ENCODE results near the gene SLC38A1.
"Not testable (repeated sequence)": the region's sequence is repeated elsewhere in the genome, so short reads cannot be mapped to it uniquely, and the experiment has no call there.

The SLC38A1 gene

GRCh38 chr12:46253544-46254162, 15.2 kb downstream of the SLC38A1 start:
- Histone ChIP-seq H3K9me3 (ENCODE audit: control insufficient read depth, low read length) (no peaks in the 10 kb centered on the region), H3K4me3 (ENCODE audit: insufficient read depth, low read depth, low read length, poor library complexity, severe bottlenecking) (no peak overlapping the region), H3K36me3 (ENCODE audit: control insufficient read depth, insufficient read depth, low read length) (peaks cover 19% of the 10 kb centered on the region), H3K27ac (ENCODE audit: insufficient read depth, low read length, poor library complexity, severe bottlenecking) (no peak overlapping the region), H3K4me1 (ENCODE audit: control insufficient read depth, insufficient read depth, low read length, poor library complexity, severe bottlenecking) (peaks cover 14% of the 10 kb centered on the region), H3K27me3 (replicated peaks; ENCODE audit: control insufficient read depth, insufficient read depth, low read length, poor library complexity, severe bottlenecking) (no peaks in the 10 kb centered on the region)
- no peak for DNase-seq

- not testable (repeated sequence) for H3K4me3 ChIP-seq (ENCODE audit: insufficient read depth, low read depth, low read length, poor library complexity, severe bottlenecking)
- H3K36me3 ChIP-seq (ENCODE audit: control insufficient read depth, insufficient read depth, low read length) = peaks cover 15% of the 10 kb centered on the region
Observed at GRCh38 chr12:46251994-46252393, 16.8 kb downstream of the SLC38A1 start.

GRCh38 chr12:46249960-46250359, 18.9 kb downstream of the SLC38A1 start:
- not testable (repeated sequence) for H3K27ac ChIP-seq (ENCODE audit: insufficient read depth, low read length, poor library complexity, severe bottlenecking); H3K4me3 ChIP-seq (ENCODE audit: insufficient read depth, low read depth, low read length, poor library complexity, severe bottlenecking); DNase-seq; H3K27me3 ChIP-seq (replicated peaks; ENCODE audit: control insufficient read depth, insufficient read depth, low read length, poor library complexity, severe bottlenecking); H3K9me3 ChIP-seq (ENCODE audit: control insufficient read depth, low read length)
- H3K36me3 ChIP-seq (ENCODE audit: control insufficient read depth, insufficient read depth, low read length) = peaks cover 15% of the 10 kb centered on the region
- H3K4me1 ChIP-seq (ENCODE audit: control insufficient read depth, insufficient read depth, low read length, poor library complexity, severe bottlenecking) = peaks cover 14% of the 10 kb centered on the region

More at GRCh38 chr12:46251994-46252393, 16.8 kb downstream of the SLC38A1 start:
- H3K27ac ChIP-seq (ENCODE audit: insufficient read depth, low read length, poor library complexity, severe bottlenecking); H3K4me1 ChIP-seq (ENCODE audit: control insufficient read depth, insufficient read depth, low read length, poor library complexity, severe bottlenecking); H3K9me3 ChIP-seq (ENCODE audit: control insufficient read depth, low read length); DNase-seq; H3K27me3 ChIP-seq (replicated peaks; ENCODE audit: control insufficient read depth, insufficient read depth, low read length, poor library complexity, severe bottlenecking): not testable (repeated sequence)

DNA sequence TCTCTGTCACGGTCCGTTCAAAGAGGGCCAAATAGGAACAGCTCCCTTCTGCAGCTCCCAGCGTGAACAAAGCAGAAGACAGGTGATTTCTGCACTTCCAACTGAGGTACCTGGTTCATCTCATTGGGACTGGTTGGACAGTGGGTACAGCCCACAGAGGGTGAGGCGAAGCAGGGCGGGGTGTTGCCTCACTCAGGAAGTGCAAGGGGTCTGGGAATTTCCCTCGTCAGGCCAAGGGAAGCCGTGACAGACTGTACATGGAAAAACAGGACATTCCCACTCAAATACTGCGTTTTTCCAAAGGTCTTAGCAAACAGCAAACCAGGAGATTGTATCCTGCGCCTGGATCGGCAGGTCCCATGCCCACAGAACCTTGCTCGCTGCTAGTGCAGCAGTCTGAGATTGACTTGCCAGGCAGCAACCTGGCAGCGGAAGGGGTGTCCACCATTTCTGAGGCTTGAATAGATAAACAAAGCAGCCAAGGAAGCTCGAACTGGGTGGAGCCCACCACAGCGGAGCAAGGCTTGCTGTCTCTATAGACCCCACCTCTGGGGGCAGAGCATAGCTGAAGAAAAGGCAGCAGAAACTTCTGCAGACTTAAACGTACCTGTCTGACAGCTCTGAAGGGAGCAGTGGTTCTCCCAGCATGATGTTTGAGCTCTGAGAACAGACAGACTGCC, 22.7 kb downstream of the SLC38A1 start:
- Histone ChIP-seq H3K9me3 (ENCODE audit: control insufficient read depth, low read length) (no peaks in the 10 kb centered on the region), H3K36me3 (ENCODE audit: control insufficient read depth, insufficient read depth, low read length) (peaks cover 13% of the 10 kb centered on the region), H3K27ac (ENCODE audit: insufficient read depth, low read length, poor library complexity, severe bottlenecking) (no peak overlapping the region), H3K4me3 (ENCODE audit: insufficient read depth, low read depth, low read length, poor library complexity, severe bottlenecking) (no peak overlapping the region), H3K4me1 (ENCODE audit: control insufficient read depth, insufficient read depth, low read length, poor library complexity, severe bottlenecking) (peaks cover 9% of the 10 kb centered on the region), H3K27me3 (replicated peaks; ENCODE audit: control insufficient read depth, insufficient read depth, low read length, poor library complexity, severe bottlenecking) (no peaks in the 10 kb centered on the region)
- DNase-seq = peak in 1 of 3 donors; percentile 5

GRCh38 chr12:46244997-46245396, 23.8 kb downstream of the SLC38A1 start:
- no peaks in the 10 kb centered on the region for H3K9me3 ChIP-seq (ENCODE audit: control insufficient read depth, low read length)
- no peak overlapping the region for H3K27ac ChIP-seq (ENCODE audit: insufficient read depth, low read length, poor library complexity, severe bottlenecking)
- H3K4me1 ChIP-seq (ENCODE audit: control insufficient read depth, insufficient read depth, low read length, poor library complexity, severe bottlenecking) = peaks cover 9% of the 10 kb centered on the region
- peaks cover 20% of the 10 kb centered on the region for H3K36me3 ChIP-seq (ENCODE audit: control insufficient read depth, insufficient read depth, low read length)
- DNase-seq = no peak
- H3K4me3 ChIP-seq (ENCODE audit: insufficient read depth, low read depth, low read length, poor library complexity, severe bottlenecking) = no peak overlapping the region
- H3K27me3 ChIP-seq (replicated peaks; ENCODE audit: control insufficient read depth, insufficient read depth, low read length, poor library complexity, severe bottlenecking) = no peaks in the 10 kb centered on the region

DNA sequence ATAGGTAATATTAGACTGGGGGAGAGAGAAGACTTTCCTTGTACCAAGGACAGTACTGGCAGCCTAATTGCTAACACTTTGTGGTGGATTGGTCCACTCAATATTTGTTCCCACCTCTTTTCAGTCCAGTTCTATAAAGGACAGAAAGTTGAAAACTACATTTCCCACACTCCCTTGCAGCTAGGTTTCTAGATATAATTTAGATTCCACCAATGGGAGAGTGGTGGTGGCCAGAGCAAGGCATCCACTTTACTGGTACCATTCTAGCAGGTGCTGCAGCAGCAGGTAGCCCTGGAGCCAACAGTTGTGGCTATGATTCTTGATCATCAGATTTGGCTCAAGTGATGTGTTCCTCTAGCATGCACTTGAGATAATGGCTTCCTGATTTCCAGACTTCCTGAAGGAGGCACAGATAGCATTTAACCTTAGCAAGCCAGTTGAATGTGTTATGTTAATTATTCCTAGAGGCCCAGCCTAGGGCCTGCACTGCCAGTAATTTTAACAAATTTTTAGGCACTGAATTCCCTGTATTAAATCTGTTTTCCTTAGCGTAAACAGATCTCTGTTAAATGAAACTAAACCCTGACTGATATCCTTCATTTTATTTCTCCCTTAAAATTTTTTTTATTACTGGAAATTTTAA, 24.4 kb downstream of the SLC38A1 start:
- Histone ChIP-seq H3K36me3 (ENCODE audit: control insufficient read depth, insufficient read depth, low read length) (peaks cover 20% of the 10 kb centered on the region), H3K27me3 (replicated peaks; ENCODE audit: control insufficient read depth, insufficient read depth, low read length, poor library complexity, severe bottlenecking) (no peaks in the 10 kb centered on the region), H3K4me1 (ENCODE audit: control insufficient read depth, insufficient read depth, low read length, poor library complexity, severe bottlenecking) (peaks cover 9% of the 10 kb centered on the region), H3K27ac (ENCODE audit: insufficient read depth, low read length, poor library complexity, severe bottlenecking) (no peak overlapping the region), H3K9me3 (ENCODE audit: control insufficient read depth, low read length) (no peaks in the 10 kb centered on the region), H3K4me3 (ENCODE audit: insufficient read depth, low read depth, low read length, poor library complexity, severe bottlenecking) (no peak overlapping the region)
- DNase-seq = no peak

- Histone ChIP-seq H3K9me3 (ENCODE audit: control insufficient read depth, low read length) (no peaks in the 10 kb centered on the region), H3K4me3 (ENCODE audit: insufficient read depth, low read depth, low read length, poor library complexity, severe bottlenecking) (no peak overlapping the region), H3K27me3 (replicated peaks; ENCODE audit: control insufficient read depth, insufficient read depth, low read length, poor library complexity, severe bottlenecking) (no peaks in the 10 kb centered on the region), H3K4me1 (ENCODE audit: control insufficient read depth, insufficient read depth, low read length, poor library complexity, severe bottlenecking) (peaks cover 9% of the 10 kb centered on the region), H3K27ac (ENCODE audit: insufficient read depth, low read length, poor library complexity, severe bottlenecking) (no peak overlapping the region), H3K36me3 (ENCODE audit: control insufficient read depth, insufficient read depth, low read length) (peaks cover 25% of the 10 kb centered on the region)
- no peak for DNase-seq
Observed at GRCh38 chr12:46242569-46242968, 26.3 kb downstream of the SLC38A1 start.

DNA sequence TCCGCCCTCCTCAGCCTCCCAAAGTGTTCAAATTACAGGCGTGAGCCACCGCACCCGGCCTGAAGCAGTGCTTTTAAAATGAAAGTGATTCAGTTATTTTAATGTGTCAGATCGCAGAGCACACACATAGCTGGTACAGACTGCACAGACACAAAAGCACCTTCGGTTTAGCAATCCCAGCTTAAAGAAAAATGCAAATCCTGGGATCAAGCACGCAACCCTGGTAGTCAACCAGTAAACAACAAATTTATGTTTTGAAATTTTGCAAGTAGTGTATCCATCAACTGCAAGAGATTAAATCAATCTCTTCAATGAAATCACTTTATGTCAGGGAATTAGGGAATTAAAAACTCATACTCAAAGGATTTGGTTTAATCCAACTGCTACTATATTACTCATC, 28.4 kb downstream of the SLC38A1 start:
- H3K36me3 ChIP-seq (ENCODE audit: control insufficient read depth, insufficient read depth, low read length) = peaks cover 40% of the 10 kb centered on the region
- no peak overlapping the region for H3K4me3 ChIP-seq (ENCODE audit: insufficient read depth, low read depth, low read length, poor library complexity, severe bottlenecking)
- H3K9me3 ChIP-seq (ENCODE audit: control insufficient read depth, low read length) = no peaks in the 10 kb centered on the region
- H3K27me3 ChIP-seq (replicated peaks; ENCODE audit: control insufficient read depth, insufficient read depth, low read length, poor library complexity, severe bottlenecking) = no peaks in the 10 kb centered on the region
- no peak for DNase-seq
- H3K27ac ChIP-seq (ENCODE audit: insufficient read depth, low read length, poor library complexity, severe bottlenecking) = no peak overlapping the region
- peaks cover 5% of the 10 kb centered on the region for H3K4me1 ChIP-seq (ENCODE audit: control insufficient read depth, insufficient read depth, low read length, poor library complexity, severe bottlenecking)

DNA sequence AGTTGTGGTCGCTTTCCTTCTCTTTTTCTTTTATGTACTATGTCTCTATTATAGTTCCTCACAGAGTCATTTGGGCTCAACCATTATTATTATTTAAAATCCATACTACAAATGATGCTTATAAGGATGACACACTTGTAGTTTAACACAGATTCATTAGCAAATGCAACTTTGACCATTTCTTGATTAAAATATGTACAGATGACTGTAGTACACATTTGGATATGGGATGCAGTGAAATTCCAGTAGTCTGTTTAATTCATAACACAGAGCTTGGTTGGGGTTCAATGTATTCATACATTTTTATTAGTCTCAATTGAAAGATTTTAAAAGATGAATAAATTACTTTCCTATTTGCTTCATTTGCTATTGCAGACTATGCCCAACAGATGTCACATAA, 30.0 kb downstream of the SLC38A1 start:
- H3K27ac ChIP-seq (ENCODE audit: insufficient read depth, low read length, poor library complexity, severe bottlenecking) = no peak overlapping the region

GRCh38 chr12:46237371-46238045, 31.3 kb downstream of the SLC38A1 start:
- Histone ChIP-seq H3K9me3 (ENCODE audit: control insufficient read depth, low read length) (no peaks in the 10 kb centered on the region), H3K27ac (ENCODE audit: insufficient read depth, low read length, poor library complexity, severe bottlenecking) (no peak overlapping the region), H3K4me3 (ENCODE audit: insufficient read depth, low read depth, low read length, poor library complexity, severe bottlenecking) (no peak overlapping the region), H3K27me3 (replicated peaks; ENCODE audit: control insufficient read depth, insufficient read depth, low read length, poor library complexity, severe bottlenecking) (no peaks in the 10 kb centered on the region), H3K4me1 (ENCODE audit: control insufficient read depth, insufficient read depth, low read length, poor library complexity, severe bottlenecking) (no peaks in the 10 kb centered on the region), H3K36me3 (ENCODE audit: control insufficient read depth, insufficient read depth, low read length) (peaks cover 45% of the 10 kb centered on the region)
- no peak for DNase-seq

More for the DNA sequence above, 30.0 kb downstream of the SLC38A1 start:
- H3K4me3 ChIP-seq (ENCODE audit: insufficient read depth, low read depth, low read length, poor library complexity, severe bottlenecking) = no peak overlapping the region
- H3K27me3 ChIP-seq (replicated peaks; ENCODE audit: control insufficient read depth, insufficient read depth, low read length, poor library complexity, severe bottlenecking) = no peaks in the 10 kb centered on the region
- no peaks in the 10 kb centered on the region for H3K9me3 ChIP-seq (ENCODE audit: control insufficient read depth, low read length)
- H3K36me3 ChIP-seq (ENCODE audit: control insufficient read depth, insufficient read depth, low read length) = peaks cover 44% of the 10 kb centered on the region
- no peak for DNase-seq
- H3K4me1 ChIP-seq (ENCODE audit: control insufficient read depth, insufficient read depth, low read length, poor library complexity, severe bottlenecking) = no peaks in the 10 kb centered on the region

All from effector memory CD4-positive, alpha-beta T cell (primary cell).